GM12875 (cell line): ENCODE measurements around the gene HOXA10.

Experiments used
- H3K4me3 ChIP-seq: one replicate; pipeline ENCODE4 v1.5.1; 2011; ENCODE audit warnings: low read depth, low read length, control low read depth
- CTCF ChIP-seq: IDR thresholded peaks from 2 replicates; pipeline ENCODE4 v1.5.1; 2011; ENCODE audit warnings: low read depth, mild to moderate bottlenecking, control low read depth, inconsistent platforms, low read length, moderate library complexity, borderline replicate concordance; ENCODE audit not compliant: insufficient read depth

The HOXA10 gene

GRCh38 chr7:27123477-27124053 lies 50.6 kb downstream of the HOXA10 start:
- no peak overlapping the region for H3K4me3 ChIP-seq
- TF ChIP-seq CTCF: no peak

DNA sequence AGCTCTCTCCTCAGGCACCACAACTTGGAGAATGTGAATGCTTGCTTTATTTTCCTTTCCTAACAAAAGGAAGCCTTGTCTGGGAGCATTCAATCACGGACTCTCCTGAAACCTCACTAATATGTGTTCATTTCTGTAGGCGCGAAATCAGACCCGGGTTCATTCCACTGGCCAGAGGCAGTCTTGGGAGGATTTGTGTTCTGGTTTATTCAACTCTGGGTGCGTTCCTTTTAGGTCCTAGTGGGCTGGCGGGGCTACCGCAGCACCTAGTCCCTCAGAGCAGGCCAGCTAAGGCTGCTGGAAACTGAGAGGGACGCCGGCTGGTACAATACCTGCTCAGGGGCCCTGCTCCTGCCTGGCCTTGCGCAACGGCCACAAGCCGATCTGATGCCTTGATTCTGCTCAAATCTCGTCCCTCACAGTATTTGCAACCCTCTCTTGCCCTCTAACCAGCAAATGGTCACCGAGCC lies 51.1 kb downstream of the HOXA10 start:
- TF ChIP-seq CTCF: no peak
- no peak overlapping the region for H3K4me3 ChIP-seq

GRCh38 chr7:27122077-27122910 lies 51.8 kb downstream of the HOXA10 start:
- no peak overlapping the region for H3K4me3 ChIP-seq
- TF ChIP-seq CTCF: no peak

DNA sequence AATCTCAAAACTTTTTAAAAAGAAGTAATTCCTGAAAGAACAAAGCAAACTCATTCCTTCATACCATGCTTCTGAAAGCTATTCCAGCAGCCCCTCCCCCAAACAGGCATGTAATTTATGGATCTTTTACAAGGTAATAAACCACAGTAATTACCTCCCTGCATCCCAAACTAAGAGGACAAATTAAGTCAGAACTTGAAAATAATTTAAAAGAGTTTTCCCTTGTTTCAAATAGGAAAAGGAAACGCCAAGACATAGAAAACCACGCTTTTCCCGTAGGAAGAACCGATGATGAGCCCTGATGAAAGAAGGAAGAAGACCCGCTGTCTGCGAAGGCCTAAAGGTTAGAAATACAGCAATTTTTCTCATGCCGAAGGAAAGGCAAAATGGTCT lies 52.4 kb downstream of the HOXA10 start:
- TF ChIP-seq CTCF: no peak
- H3K4me3 ChIP-seq: no peak overlapping the region
